HepG2 (cell line): ENCODE results near the gene CLASP1. TPM values are rescaled to one million over a fixed set of nuclear protein-coding genes. Genes with fewer than 3 reads are reported as not detected.
A peak's percentile ranks its signal among the peaks of the same experiment; 100 is the strongest.

Experiments
- ATF7-NPFF ChIP-seq: sonication (generic); formaldehyde crosslinking; IDR thresholded peaks from 2 replicates; pipeline ENCODE4 v1.8.1; 2023; ENCODE audit warnings: mild to moderate bottlenecking, low read depth, missing genetic modification reagents, moderate library complexity
- BHLHE40 ChIP-seq: IDR thresholded peaks from 2 replicates; pipeline ENCODE4 v1.6.1; 2011; ENCODE audit warnings: low read length, improper control_type of control experiment
- ELF4 ChIP-seq: sonication (generic); formaldehyde crosslinking; IDR thresholded peaks from 2 replicates; pipeline ENCODE4 v1.5.0; 2020; ENCODE audit warnings: missing genetic modification reagents, mild to moderate bottlenecking, moderate library complexity, borderline replicate concordance
- HNRNPUL1 ChIP-seq: fragments of 200-400 bp; formaldehyde crosslinking; IDR thresholded peaks from 2 replicates; pipeline ENCODE4 v1.6.1; 2017; ENCODE audit warnings: low read depth, mild to moderate bottlenecking, low read length, moderate library complexity
- JUND ChIP-seq: sonication (generic); formaldehyde crosslinking; IDR thresholded peaks from 2 replicates; pipeline ENCODE4 v1.8.0; 2022; ENCODE audit warnings: mild to moderate bottlenecking, missing genetic modification reagents
- NCOR1 ChIP-seq: fragments of 200-600 bp; sonication (generic); IDR thresholded peaks from 2 replicates; pipeline ENCODE4 v1.7.0; 2017; ENCODE audit warnings: antibody characterized with exemption, low read length, borderline replicate concordance
- PITX1 ChIP-seq: sonication (generic); formaldehyde crosslinking; IDR thresholded peaks from 2 replicates; pipeline ENCODE4 v1.5.1; 2020; ENCODE audit warnings: mild to moderate bottlenecking, missing genetic modification reagents
- POLR2A ChIP-seq, 2 experiments: IDR thresholded peaks; 2 replicates each; pipeline ENCODE4 v1.6.1; 2011; ENCODE audit warnings: low read depth in 2 of 2, low read length in 2 of 2, mild to moderate bottlenecking in 1 of 2, moderate library complexity in 1 of 2; ENCODE audit not compliant: insufficient read depth in 1 of 2
- RAD21 ChIP-seq: fragments of 450-650 bp; formaldehyde crosslinking; IDR thresholded peaks from 2 replicates; pipeline ENCODE4 v1.5.0; 2020; ENCODE audit warnings: mild to moderate bottlenecking
- SMARCE1 ChIP-seq: fragments of 450-650 bp; IDR thresholded peaks from 2 replicates; pipeline ENCODE4 v1.6.1; 2017; ENCODE audit warnings: borderline replicate concordance
- ZBTB2 ChIP-seq: sonication (generic); formaldehyde crosslinking; IDR thresholded peaks from 2 replicates; pipeline ENCODE4 v1.8.0; 2022; ENCODE audit warnings: low read depth, missing genetic modification reagents
- ZBTB20 ChIP-seq: sonication (generic); formaldehyde crosslinking; IDR thresholded peaks from 2 replicates; pipeline ENCODE4 v1.8.1; 2023; ENCODE audit warnings: missing genetic modification reagents, low read depth, mild to moderate bottlenecking, borderline replicate concordance
- ZBTB44 ChIP-seq: sonication (generic); formaldehyde crosslinking; IDR thresholded peaks from 2 replicates; pipeline ENCODE4 v1.4.0; 2020; ENCODE audit warnings: missing genetic modification reagents
- ZNF276 ChIP-seq: sonication (generic); formaldehyde crosslinking; IDR thresholded peaks from 2 replicates; pipeline ENCODE4 v1.4.0; 2020; ENCODE audit warnings: mild to moderate bottlenecking, low read depth, missing genetic modification reagents
- ZNF33B ChIP-seq: sonication (generic); formaldehyde crosslinking; IDR thresholded peaks from 2 replicates; pipeline ENCODE4 v1.5.1; 2020; ENCODE audit warnings: mild to moderate bottlenecking, missing genetic modification reagents
- ZNF34 ChIP-seq: sonication (generic); formaldehyde crosslinking; IDR thresholded peaks from 2 replicates; pipeline ENCODE4 v1.4.0; 2020; ENCODE audit warnings: mild to moderate bottlenecking, missing genetic modification reagents, borderline replicate concordance
- ZNF431 ChIP-seq: sonication (generic); formaldehyde crosslinking; IDR thresholded peaks from 2 replicates; pipeline ENCODE4 v1.9.0; 2022; ENCODE audit warnings: missing genetic modification reagents, low read depth, mild to moderate bottlenecking, borderline replicate concordance
- ZSCAN21 ChIP-seq: sonication (generic); formaldehyde crosslinking; IDR thresholded peaks from 2 replicates; pipeline ENCODE4 v1.8.0; 2022; ENCODE audit warnings: mild to moderate bottlenecking, missing genetic modification reagents, moderate library complexity, borderline replicate concordance
- polyA plus RNA-seq, 8 experiments: library from polyadenylated mRNA; depleted of rRNA in 3 of 8; stranded (reverse) in 7 of 8; unstranded in 1 of 8; fragments of >200 nt; fragmentation: Illumina TruSeq in 4 of 8; extraction: Trizol in 4 of 8; gene quantifications; 2 replicates each; pipeline versions ENCODE4 v1.2.1 to v1.2.3, GENCODE V29; 2011 to 2016; ENCODE audit warnings: low read depth in 4 of 8, missing spikeins in 1 of 8, mixed read lengths in 1 of 8; ENCODE audit not compliant: insufficient read depth in 1 of 8
- total RNA-seq, 5 experiments: library from RNA; depleted of rRNA; stranded (reverse); fragments of >200 nt; fragmentation: Illumina TruSeq; extraction: Trizol; gene quantifications; 2 replicates each; pipeline ENCODE4 v1.2.3, GENCODE V29; 2016; ENCODE audit warnings: low read depth in 1 of 5
- TF ChIP-seq, protein P1 (sequence below): IDR thresholded peaks from 2 replicates; pipeline ENCODE4 v1.6.1; 2016; ENCODE audit warnings: low read depth
- TF ChIP-seq, protein P2 (sequence below): sonication (generic); formaldehyde crosslinking; IDR thresholded peaks from 2 replicates; pipeline ENCODE4 v1.4.0; 2020; ENCODE audit warnings: mild to moderate bottlenecking, missing genetic modification reagents
- TF ChIP-seq, protein P3 (sequence below): sonication (generic); formaldehyde crosslinking; IDR thresholded peaks from 2 replicates; pipeline ENCODE4 v1.4.0; 2020; ENCODE audit warnings: missing genetic modification reagents

Gene CLASP1
- total and polyA plus RNA-seq, 2 of the 13 experiments (the other 11 are each of a cell fraction or from before 2014, with no cell fraction given), result 11.7 to 47.9 TPM

- TF ChIP-seq, protein P1, sequence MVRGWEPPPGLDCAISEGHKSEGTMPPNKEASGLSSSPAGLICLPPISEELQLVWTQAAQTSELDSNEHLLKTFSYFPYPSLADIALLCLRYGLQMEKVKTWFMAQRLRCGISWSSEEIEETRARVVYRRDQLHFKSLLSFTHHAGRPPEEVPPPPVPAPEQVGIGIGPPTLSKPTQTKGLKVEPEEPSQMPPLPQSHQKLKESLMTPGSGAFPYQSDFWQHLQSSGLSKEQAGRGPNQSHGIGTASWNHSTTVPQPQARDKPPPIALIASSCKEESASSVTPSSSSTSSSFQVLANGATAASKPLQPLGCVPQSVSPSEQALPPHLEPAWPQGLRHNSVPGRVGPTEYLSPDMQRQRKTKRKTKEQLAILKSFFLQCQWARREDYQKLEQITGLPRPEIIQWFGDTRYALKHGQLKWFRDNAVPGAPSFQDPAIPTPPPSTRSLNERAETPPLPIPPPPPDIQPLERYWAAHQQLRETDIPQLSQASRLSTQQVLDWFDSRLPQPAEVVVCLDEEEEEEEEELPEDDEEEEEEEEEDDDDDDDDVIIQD, result peak; percentile 52; the same call in 1 of the 2 replicates
- TF ChIP-seq BHLHE40, result no peak
- TF ChIP-seq POLR2A (IDR thresholded peaks at IDR 0.05; ENCODE audit: insufficient read depth in 1 of 2, low read depth in 2 of 2, low read length in 2 of 2), result peak; percentile 66 to 92
- TF ChIP-seq RAD21 (CRISPR knock-in tag), result peak; percentile 20; the same call in 1 of the 2 replicates
- TF ChIP-seq HNRNPUL1, result no peak
- TF ChIP-seq, protein P2, sequence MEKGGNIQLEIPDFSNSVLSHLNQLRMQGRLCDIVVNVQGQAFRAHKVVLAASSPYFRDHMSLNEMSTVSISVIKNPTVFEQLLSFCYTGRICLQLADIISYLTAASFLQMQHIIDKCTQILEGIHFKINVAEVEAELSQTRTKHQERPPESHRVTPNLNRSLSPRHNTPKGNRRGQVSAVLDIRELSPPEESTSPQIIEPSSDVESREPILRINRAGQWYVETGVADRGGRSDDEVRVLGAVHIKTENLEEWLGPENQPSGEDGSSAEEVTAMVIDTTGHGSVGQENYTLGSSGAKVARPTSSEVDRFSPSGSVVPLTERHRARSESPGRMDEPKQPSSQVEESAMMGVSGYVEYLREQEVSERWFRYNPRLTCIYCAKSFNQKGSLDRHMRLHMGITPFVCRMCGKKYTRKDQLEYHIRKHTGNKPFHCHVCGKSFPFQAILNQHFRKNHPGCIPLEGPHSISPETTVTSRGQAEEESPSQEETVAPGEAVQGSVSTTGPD, result no peak; the same call in 1 of the 2 replicates
- TF ChIP-seq ZNF34, result no peak; the same call in 1 of the 2 replicates
- peak; percentile 67 for TF ChIP-seq ZBTB2 (CRISPR knock-in tag)
- TF ChIP-seq, protein P3, sequence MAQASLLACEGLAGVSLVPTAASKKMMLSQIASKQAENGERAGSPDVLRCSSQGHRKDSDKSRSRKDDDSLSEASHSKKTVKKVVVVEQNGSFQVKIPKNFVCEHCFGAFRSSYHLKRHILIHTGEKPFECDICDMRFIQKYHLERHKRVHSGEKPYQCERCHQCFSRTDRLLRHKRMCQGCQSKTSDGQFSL (CRISPR knock-in tag), result no peak; the same call in 1 of the 2 replicates
- TF ChIP-seq ZNF276 (CRISPR knock-in tag), result peak; percentile 85; the same call in 1 of the 2 replicates
- peak; percentile 80 for TF ChIP-seq PITX1 (CRISPR knock-in tag)
- TF ChIP-seq JUND (CRISPR knock-in tag), result no peak
- TF ChIP-seq ATF7-NPFF, result peak; percentile 62; the same call in 1 of the 2 replicates
- TF ChIP-seq ZNF431 (CRISPR knock-in tag), result 0 out of 2 replicates have a peak, but pooled peaks have one; percentile 29
- TF ChIP-seq NCOR1, result peak; percentile 89
- TF ChIP-seq ZNF33B (CRISPR knock-in tag), result 0 out of 2 replicates have a peak, but pooled peaks have one; percentile 18
- TF ChIP-seq SMARCE1, result no peak
- peak; percentile 12; the same call in 1 of the 2 replicates for TF ChIP-seq ZSCAN21 (CRISPR knock-in tag)
- peak; percentile 79 for TF ChIP-seq ZBTB20 (CRISPR knock-in tag)
- TF ChIP-seq ELF4, result peak; percentile 99
- TF ChIP-seq ZBTB44, result peak; percentile 95
Observed at GRCh38 chr2:121649596-121650314, 493 bp upstream of the CLASP1 start (continued).
